OCI-LY7 (cell line): Measurements from ENCODE around the gene PIP4P1.

Experiments used
- EZH2phosphoT487 ChIP-seq: fragments of 200-600 bp; sonication (generic); IDR thresholded peaks from 2 replicates; pipeline ENCODE4 v1.6.1; 2018; ENCODE audit warnings: low read depth, borderline replicate concordance, mild to moderate bottlenecking, mixed run types, antibody characterized with exemption, low read length, moderate library complexity, mixed read lengths
- TF ChIP-seq, protein P1 (sequence below): fragments of 200-600 bp; sonication (generic); conservative IDR thresholded peaks from 2 replicates; pipeline ENCODE4 v1.5.1; 2014; ENCODE audit warnings: mild to moderate bottlenecking, antibody characterized with exemption, low read length, moderate library complexity, mixed read lengths

DNA sequence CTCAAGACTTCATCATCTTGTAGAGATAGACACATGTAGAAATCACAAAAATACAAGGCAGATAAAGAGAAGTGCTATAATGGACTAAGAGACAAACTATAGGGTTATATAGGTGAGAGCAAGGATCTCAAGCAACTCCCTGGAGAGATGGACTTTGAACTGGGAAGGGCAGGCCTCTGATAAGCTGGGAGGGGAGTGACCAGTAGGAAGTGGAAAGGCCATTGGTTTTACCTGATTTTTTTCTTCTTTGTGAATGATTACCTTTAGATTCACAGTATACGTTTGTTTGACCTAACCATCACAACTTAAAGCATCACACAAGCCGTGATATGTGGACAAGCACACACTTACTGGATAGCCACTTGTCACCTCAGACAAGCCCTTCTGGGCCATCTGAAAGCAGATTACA is 42.7 kb downstream of the PIP4P1 start:
- TF ChIP-seq, protein P1, sequence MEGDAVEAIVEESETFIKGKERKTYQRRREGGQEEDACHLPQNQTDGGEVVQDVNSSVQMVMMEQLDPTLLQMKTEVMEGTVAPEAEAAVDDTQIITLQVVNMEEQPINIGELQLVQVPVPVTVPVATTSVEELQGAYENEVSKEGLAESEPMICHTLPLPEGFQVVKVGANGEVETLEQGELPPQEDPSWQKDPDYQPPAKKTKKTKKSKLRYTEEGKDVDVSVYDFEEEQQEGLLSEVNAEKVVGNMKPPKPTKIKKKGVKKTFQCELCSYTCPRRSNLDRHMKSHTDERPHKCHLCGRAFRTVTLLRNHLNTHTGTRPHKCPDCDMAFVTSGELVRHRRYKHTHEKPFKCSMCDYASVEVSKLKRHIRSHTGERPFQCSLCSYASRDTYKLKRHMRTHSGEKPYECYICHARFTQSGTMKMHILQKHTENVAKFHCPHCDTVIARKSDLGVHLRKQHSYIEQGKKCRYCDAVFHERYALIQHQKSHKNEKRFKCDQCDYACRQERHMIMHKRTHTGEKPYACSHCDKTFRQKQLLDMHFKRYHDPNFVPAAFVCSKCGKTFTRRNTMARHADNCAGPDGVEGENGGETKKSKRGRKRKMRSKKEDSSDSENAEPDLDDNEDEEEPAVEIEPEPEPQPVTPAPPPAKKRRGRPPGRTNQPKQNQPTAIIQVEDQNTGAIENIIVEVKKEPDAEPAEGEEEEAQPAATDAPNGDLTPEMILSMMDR: no peak
- TF ChIP-seq EZH2phosphoT487: no peak
